Measurements from ENCODE around the gene AMPH. TPM values are rescaled to one million over a fixed set of nuclear protein-coding genes. Genes with fewer than 3 reads are reported as not detected.

Gene AMPH
- total RNA-seq, 3 donors from 2014 or later (not counting 1 experiment from before 2014, with no cell fraction given): 0.18 TPM; not detected in 2

GRCh38 chr7:38673795-38674194 is 42.6 kb upstream of the AMPH start:
- intact Hi-C loops (cut with micrococcal nuclease): no loop called here

GRCh38 chr7:38671911-38672905 is 41.0 kb upstream of the AMPH start:
- intact Hi-C loops (cut with micrococcal nuclease): no loop called here
- no peak for ATAC-seq

More at GRCh38 chr7:38673795-38674194, 42.6 kb upstream of the AMPH start:
- H3K27me3 Mint-ChIP-seq (ENCODE audit: low read depth in 2 of 2): peaks cover 20 to 27% of the 10 kb centered on the region in 2 donors
- Histone ChIP-seq H3K27me3 (ENCODE audit: control insufficient read depth, insufficient read depth, low read length) (no peaks in the 10 kb centered on the region), H3K4me3 (ENCODE audit: low read length) (no peak overlapping the region), H3K27ac (ENCODE audit: low read length) (no peak overlapping the region), H3K4me1 (ENCODE audit: control insufficient read depth, insufficient read depth, low read length) (no peaks in the 10 kb centered on the region), H3K36me3 (ENCODE audit: control insufficient read depth, insufficient read depth, low read length) (no peaks in the 10 kb centered on the region), H3K9me3 (ENCODE audit: control insufficient read depth, insufficient read depth, low read length) (no peaks in the 10 kb centered on the region)
- no peaks in the 10 kb centered on the region for H3K36me3 Mint-ChIP-seq
- DNase-seq: no peak
- H3K27ac Mint-ChIP-seq: no peak overlapping the region
- no peaks in the 10 kb centered on the region for H3K9me3 Mint-ChIP-seq
- no peak for TF ChIP-seq CTCF (IDR thresholded peaks at IDR 0.05)
- WGBS (ENCODE audit: insufficient coverage): 89% methylated on average over 3 of the region's 3 CpGs
- H3K4me1 Mint-ChIP-seq: no peaks in the 10 kb centered on the region
- no peak for ATAC-seq
- no peak overlapping the region for H3K4me3 Mint-ChIP-seq

GRCh38 chr7:38669965-38670520 is 38.9 kb upstream of the AMPH start:
- H3K27ac Mint-ChIP-seq: no peak overlapping the region
- peaks cover 27 to 31% of the 10 kb centered on the region in 2 donors for H3K27me3 Mint-ChIP-seq (ENCODE audit: low read depth in 2 of 2)

More at GRCh38 chr7:38671911-38672905, 41.0 kb upstream of the AMPH start:
- Histone ChIP-seq H3K36me3 (ENCODE audit: control insufficient read depth, insufficient read depth, low read length) (no peaks in the 10 kb centered on the region), H3K4me3 (ENCODE audit: low read length) (no peak overlapping the region), H3K27ac (ENCODE audit: low read length) (no peak overlapping the region), H3K27me3 (ENCODE audit: control insufficient read depth, insufficient read depth, low read length) (no peaks in the 10 kb centered on the region), H3K4me1 (ENCODE audit: control insufficient read depth, insufficient read depth, low read length) (no peaks in the 10 kb centered on the region), H3K9me3 (ENCODE audit: control insufficient read depth, insufficient read depth, low read length) (no peaks in the 10 kb centered on the region)
- Mint-ChIP-seq H3K9me3 (no peaks in the 10 kb centered on the region), H3K4me1 (no peaks in the 10 kb centered on the region), H3K27me3 (ENCODE audit: low read depth in 2 of 2) (peaks cover 24 to 27% of the 10 kb centered on the region in 2 donors), H3K27ac (no peak overlapping the region), H3K4me3 (no peak overlapping the region), H3K36me3 (no peaks in the 10 kb centered on the region)
- DNase-seq: no peak
- WGBS (ENCODE audit: insufficient coverage): 53% methylated on average over 10 of the region's 12 CpGs
- no peak for TF ChIP-seq CTCF (IDR thresholded peaks at IDR 0.05)

More at GRCh38 chr7:38669965-38670520, 38.9 kb upstream of the AMPH start:
- H3K27ac ChIP-seq (ENCODE audit: low read length): no peak overlapping the region
- ATAC-seq (no peak), DNase-seq (no peak)
- no peak overlapping the region for H3K4me3 Mint-ChIP-seq
- WGBS (ENCODE audit: insufficient coverage): 88% methylated on average over 5 of the region's 5 CpGs
- H3K9me3 Mint-ChIP-seq: no peaks in the 10 kb centered on the region
- no peaks in the 10 kb centered on the region for H3K27me3 ChIP-seq (ENCODE audit: control insufficient read depth, insufficient read depth, low read length)
- H3K4me1 Mint-ChIP-seq: no peaks in the 10 kb centered on the region
- no peaks in the 10 kb centered on the region for H3K4me1 ChIP-seq (ENCODE audit: control insufficient read depth, insufficient read depth, low read length)
- no peaks in the 10 kb centered on the region for H3K36me3 Mint-ChIP-seq
- TF ChIP-seq CTCF (IDR thresholded peaks at IDR 0.05): no peak
- no peaks in the 10 kb centered on the region for H3K9me3 ChIP-seq (ENCODE audit: control insufficient read depth, insufficient read depth, low read length)
- intact Hi-C loops (cut with micrococcal nuclease): loop anchor here (10.0 kb wide), 1 partner anchor 765 kb away; no protein-coding TSS in a partner anchor
- no peak overlapping the region for H3K4me3 ChIP-seq (ENCODE audit: low read length)
- H3K36me3 ChIP-seq (ENCODE audit: control insufficient read depth, insufficient read depth, low read length): no peaks in the 10 kb centered on the region

All from natural killer cell (primary cell).